OCI-LY3 (cell line): ENCODE measurements around the gene PCNX1.

Source experiments
- H2AFZ ChIP-seq: fragments of 200-600, 300-600 bp; shearing (Covaris generic); 2 replicates; pipeline ENCODE4 v1.6.0; 2014; ENCODE audit warnings: antibody characterized with exemption, low read depth, low read length
- H3K27ac ChIP-seq: fragments of 200-600, 300-600 bp; sonication (generic); 2 replicates; pipeline ENCODE4 v1.5.1; 2014; ENCODE audit warnings: mild to moderate bottlenecking, low read length, moderate library complexity, mixed read lengths
- H3K27me3 ChIP-seq: fragments of 200-600, 300-600 bp; sonication (generic); 2 replicates; pipeline ENCODE4 v1.6.1; 2014; ENCODE audit warnings: low read depth, low read length, mixed read lengths
- H3K36me3 ChIP-seq: fragments of 200-600, 300-600 bp; sonication (generic); replicated peaks from 2 replicates; pipeline ENCODE3; 2014; ENCODE audit warnings: low read depth, low read length, mixed read lengths
- H3K4me1 ChIP-seq: fragments of 300-600, 200-600 bp; sonication (generic); 2 replicates; pipeline ENCODE4 v1.6.1; 2014; ENCODE audit warnings: low read length, mixed read lengths
- H3K4me2 ChIP-seq: fragments of 200-600, 300-600 bp; sonication (generic); 2 replicates; pipeline ENCODE4 v1.6.1; 2014; ENCODE audit warnings: low read length, mixed read lengths
- H3K4me3 ChIP-seq: fragments of 300-600, 200-600 bp; sonication (generic); 2 replicates; pipeline ENCODE4 v1.5.1; 2014; ENCODE audit warnings: antibody characterized with exemption, mild to moderate bottlenecking, low read length, moderate library complexity
- H3K79me2 ChIP-seq: fragments of 300-600, 200-600 bp; shearing (Covaris generic); 2 replicates; pipeline ENCODE4 v1.6.1; 2014; ENCODE audit warnings: mild to moderate bottlenecking, low read length, mixed read lengths
- H3K9ac ChIP-seq: fragments of 300-600, 200-600 bp; shearing (Covaris generic); 2 replicates; pipeline ENCODE4 v1.6.0; 2014; ENCODE audit warnings: mild to moderate bottlenecking, low read length, moderate library complexity
- H3K9me3 ChIP-seq: fragments of 200-600, 300-600 bp; shearing (Covaris generic); 2 replicates; pipeline ENCODE4 v1.6.1; 2014; ENCODE audit warnings: low read length, mixed read lengths; ENCODE audit not compliant: insufficient read depth
- H4K20me1 ChIP-seq: fragments of 200-600, 300-600 bp; sonication (generic); 2 replicates; pipeline ENCODE4 v1.6.1; 2016; ENCODE audit warnings: low read length, mixed read lengths; ENCODE audit not compliant: insufficient read depth
- CTCF ChIP-seq: fragments of 200-600, 300-600 bp; sonication (generic); IDR thresholded peaks from 2 replicates; pipeline ENCODE4 v1.5.1; 2014; ENCODE audit warnings: antibody characterized with exemption, low read length, low read depth
- EZH2phosphoT487 ChIP-seq: fragments of 200-600 bp; shearing (Covaris generic); IDR thresholded peaks from 2 replicates; pipeline ENCODE4 v1.6.1; 2018; ENCODE audit warnings: antibody characterized with exemption, mixed run types, low read depth

PCNX1 gene

GRCh38 chr14:71076462-71077092, 169.3 kb downstream of the PCNX1 start:
- no peak overlapping the region for H3K9ac ChIP-seq
- H3K4me2 ChIP-seq: no peak overlapping the region
- no peaks in the 10 kb centered on the region for H4K20me1 ChIP-seq
- no peak overlapping the region for H2AFZ ChIP-seq
- no peak overlapping the region for H3K27ac ChIP-seq
- H3K4me3 ChIP-seq: no peak overlapping the region
- H3K36me3 ChIP-seq: peaks cover 45% of the 10 kb centered on the region
- TF ChIP-seq CTCF: no peak
- TF ChIP-seq EZH2phosphoT487: no peak
- H3K4me1 ChIP-seq: no peaks in the 10 kb centered on the region
- H3K9me3 ChIP-seq: peaks cover 6% of the 10 kb centered on the region; the same call in 1 of the 2 replicates
- no peaks in the 10 kb centered on the region for H3K27me3 ChIP-seq
- H3K79me2 ChIP-seq: no peaks in the 10 kb centered on the region

GRCh38 chr14:71078500-71078899, 171.2 kb downstream of the PCNX1 start:
- Histone ChIP-seq H4K20me1 (no peaks in the 10 kb centered on the region), H3K79me2 (no peaks in the 10 kb centered on the region), H3K4me2 (no peak overlapping the region), H3K27me3 (no peaks in the 10 kb centered on the region), H2AFZ (no peak overlapping the region), H3K9ac (no peak overlapping the region), H3K27ac (no peak overlapping the region), H3K4me1 (no peaks in the 10 kb centered on the region), H3K9me3 (peaks cover 6% of the 10 kb centered on the region; the same call in 1 of the 2 replicates), H3K4me3 (no peak overlapping the region), H3K36me3 (peaks cover 43% of the 10 kb centered on the region)
- no peak for TF ChIP-seq CTCF
- TF ChIP-seq EZH2phosphoT487: no peak

GRCh38 chr14:71086567-71086966, 179.3 kb downstream of the PCNX1 start:
- Histone ChIP-seq H3K4me1 (no peaks in the 10 kb centered on the region), H3K27me3 (no peaks in the 10 kb centered on the region), H3K4me3 (no peak overlapping the region), H3K9ac (no peak overlapping the region), H3K4me2 (no peak overlapping the region), H3K9me3 (no peaks in the 10 kb centered on the region), H3K36me3 (peaks cover 15% of the 10 kb centered on the region), H3K79me2 (no peaks in the 10 kb centered on the region), H4K20me1 (no peaks in the 10 kb centered on the region), H3K27ac (no peak overlapping the region), H2AFZ (no peak overlapping the region)
- TF ChIP-seq EZH2phosphoT487: no peak
- no peak for TF ChIP-seq CTCF

- Histone ChIP-seq H3K9ac (no peak overlapping the region), H3K4me3 (no peak overlapping the region), H4K20me1 (no peaks in the 10 kb centered on the region), H3K27me3 (no peaks in the 10 kb centered on the region), H2AFZ (no peak overlapping the region), H3K79me2 (no peaks in the 10 kb centered on the region), H3K9me3 (no peaks in the 10 kb centered on the region), H3K4me1 (no peaks in the 10 kb centered on the region), H3K4me2 (no peak overlapping the region), H3K36me3 (peaks cover 24% of the 10 kb centered on the region), H3K27ac (no peak overlapping the region)
- TF ChIP-seq CTCF (no peak), EZH2phosphoT487 (no peak)
These were observed 182.7 kb downstream of the PCNX1 start for GRCh38 chr14:71089971-71090370.
